HCT116 (cell line): Measurements from ENCODE around the gene KREMEN2. TPM values are rescaled to one million over a fixed set of nuclear protein-coding genes. Genes with fewer than 3 reads are reported as not detected.

Experiments used
- ATAC-seq: fragments of 200-7000 bp; cut with Tn5 transposase; 2 replicates; pipeline ENCODE4 v1.9.1; 2020; ENCODE audit warnings: mild to moderate bottlenecking, moderate library complexity
- BruUV-seq: library from RNA; stranded (reverse); fragments of 400-500 nt; replicated peaks from 2 replicates; lab custom pipeline; 2021; lab: Mats Ljungman, UMichigan
- CTCF ChIA-PET: fragments of 300-600 bp; sonication (Branson Sonifier 250); formaldehyde crosslinking; loops from one replicate; lab custom pipeline; 2021; ENCODE audit warnings: antibody characterized with exemption; lab: Charles Lee
- POLR2A ChIA-PET: fragments of 300-600, 350-600 bp; sonication (Branson Sonifier 250); formaldehyde crosslinking; loops from one replicate; lab custom pipeline; 2021; ENCODE audit warnings: antibody characterized with exemption; lab: Charles Lee
- RAD21 ChIA-PET, 2 experiments: fragments of 300-600 bp; sonication (Branson Sonifier 250); formaldehyde crosslinking; loops; one replicate each; lab custom pipeline; 2023; ENCODE audit warnings: low total read pairs in 2 of 2; ENCODE audit not compliant: uncharacterized antibody in 2 of 2, unreplicated experiment in 2 of 2, low non-redundant PET in 1 of 2; lab: Charles Lee
- DNase-seq: peaks from one replicate; pipeline ENCODE4 v3.0.0-alpha.2; 2010; ENCODE audit warnings: low read depth, low spot score
- H2AFZ ChIP-seq: fragments of 200-600 bp; shearing (Covaris generic), sonication (generic); 2 replicates; pipeline ENCODE4 v1.6.1; 2017; ENCODE audit warnings: low read depth, mixed run types, mixed read lengths, antibody characterized with exemption, low read length; ENCODE audit not compliant: poor library complexity, severe bottlenecking
- H3K27ac ChIP-seq: 2 replicates; pipeline ENCODE4 v1.5.1; 2012; ENCODE audit warnings: low read depth, low read length
- H3K27me3 ChIP-seq: fragments of 200-600 bp; sonication (generic); 2 replicates; pipeline ENCODE4 v1.6.1; 2016; ENCODE audit warnings: mixed run types, low read length, mixed read lengths; ENCODE audit not compliant: insufficient read depth
- H3K36me3 ChIP-seq, 2 experiments: fragments of 200-500 bp in 1 of 2; fragments of 200-600 bp in 1 of 2; sonication (Bioruptor generic) in 1 of 2; sonication (generic) in 1 of 2; 2 replicates each; pipeline versions ENCODE4 v1.5.1 to v1.6.1; 2014 to 2016; ENCODE audit warnings: low read length in 2 of 2, inconsistent platforms in 1 of 2, mixed read lengths in 1 of 2, mixed run types in 1 of 2; ENCODE audit not compliant: insufficient read depth in 2 of 2, control insufficient read depth in 1 of 2
- H3K4me1 ChIP-seq, 2 experiments: fragments of 200-600 bp in 1 of 2; sonication (generic) in 1 of 2; 2 replicates each; pipeline versions ENCODE4 v1.5.1 to v1.6.1; 2012 to 2017; ENCODE audit warnings: low read length in 2 of 2, inconsistent platforms in 1 of 2, mild to moderate bottlenecking in 1 of 2, mixed read lengths in 1 of 2, mixed run types in 1 of 2, moderate library complexity in 1 of 2; ENCODE audit not compliant: insufficient read depth in 2 of 2, control insufficient read depth in 1 of 2
- H3K4me2 ChIP-seq: fragments of 200-600 bp; sonication (generic); 2 replicates; pipeline ENCODE4 v1.6.1; 2017; ENCODE audit warnings: mixed run types, low read length, mixed read lengths
- H3K4me3 ChIP-seq, 2 experiments: fragments of 200-600 bp in 1 of 2; sonication (generic) in 1 of 2; replicated peaks in 1 of 2; 2 replicates each; pipeline ENCODE4 v1.5.1; 2011 to 2016; ENCODE audit warnings: low read length in 2 of 2, control low read depth in 1 of 2, low read depth in 1 of 2, mild to moderate bottlenecking in 1 of 2, mixed read lengths in 1 of 2, mixed run types in 1 of 2
- H3K79me2 ChIP-seq: fragments of 200-600 bp; sonication (generic); 2 replicates; pipeline ENCODE4 v1.6.1; 2017; ENCODE audit warnings: mild to moderate bottlenecking, mixed run types, low read length, moderate library complexity, mixed read lengths; ENCODE audit not compliant: insufficient read depth
- H3K9ac ChIP-seq: fragments of 200-600 bp; sonication (generic); 2 replicates; pipeline ENCODE4 v1.6.1; 2016; ENCODE audit warnings: low read length, mixed read lengths
- H3K9me2 ChIP-seq: fragments of 200-600 bp; sonication (generic), shearing (Covaris generic); 2 replicates; pipeline ENCODE4 v1.6.1; 2017; ENCODE audit warnings: mixed run types, mild to moderate bottlenecking, moderate library complexity; ENCODE audit not compliant: insufficient read depth
- H3K9me3 ChIP-seq, 2 experiments: fragments of 200-500 bp in 1 of 2; fragments of 200-600 bp in 1 of 2; sonication (Bioruptor generic) in 1 of 2; sonication (generic) in 1 of 2; 2 replicates each; pipeline ENCODE4 v1.6.1; 2014 to 2017; ENCODE audit warnings: low read length in 2 of 2, mixed read lengths in 2 of 2, inconsistent platforms in 1 of 2, low read depth in 1 of 2, mild to moderate bottlenecking in 1 of 2, mixed run types in 1 of 2, moderate library complexity in 1 of 2; ENCODE audit not compliant: control insufficient read depth in 1 of 2, insufficient read depth in 1 of 2
- H4K20me1 ChIP-seq: fragments of 200-600 bp; sonication (generic), shearing (Covaris generic); 2 replicates; pipeline ENCODE4 v1.6.1; 2017; ENCODE audit warnings: mixed run types, mild to moderate bottlenecking, moderate library complexity; ENCODE audit not compliant: insufficient read depth
- CBX3 ChIP-seq: IDR thresholded peaks from 2 replicates; pipeline ENCODE4 v1.6.1; 2012; ENCODE audit warnings: low read depth
- CEBPB ChIP-seq: IDR thresholded peaks from 2 replicates; pipeline ENCODE4 v1.6.1; 2012; ENCODE audit warnings: low read depth
- EZH2phosphoT487 ChIP-seq: fragments of 200-600 bp; IDR thresholded peaks from 2 replicates; pipeline ENCODE4 v1.6.1; 2018; ENCODE audit warnings: antibody characterized with exemption, borderline replicate concordance
- POLR2A ChIP-seq: IDR thresholded peaks from 2 replicates; pipeline ENCODE4 v1.7.0; 2011; ENCODE audit warnings: borderline replicate concordance; ENCODE audit not compliant: insufficient read depth, insufficient read length; ENCODE audit errors: extremely low read depth
- POLR2AphosphoS5 ChIP-seq: IDR thresholded peaks from 2 replicates; pipeline ENCODE4 v1.6.1; 2011; ENCODE audit warnings: mild to moderate bottlenecking, low read depth, low read length, moderate library complexity
- TCF7L2 ChIP-seq: IDR thresholded peaks from 2 replicates; pipeline ENCODE4 v1.7.0; 2011; ENCODE audit warnings: borderline replicate concordance, inconsistent platforms; ENCODE audit not compliant: insufficient read depth, insufficient read length; ENCODE audit errors: extremely low read depth
- intact Hi-C: fragments of 100-400 bp; cut with micrococcal nuclease; formaldehyde crosslinking; loops from 2 replicates; pipeline ENCODE4 v1.10.0; 2022
- total RNA-seq: library from RNA; stranded (reverse); gene quantifications from one replicate; pipeline ENCODE4 v1.2.1, GENCODE V29; 2021; ENCODE audit not compliant: unreplicated experiment
- TF ChIP-seq, protein P1 (sequence below): IDR thresholded peaks from 2 replicates; pipeline ENCODE4 v1.6.1; 2012; ENCODE audit warnings: low read depth

The KREMEN2 gene
- total RNA-seq, 1 experiment from 2014 or later: 14.1 TPM

GRCh38 chr16:2971985-2972784 is 8.1 kb downstream of the KREMEN2 start:
- no peak overlapping the region for H2AFZ ChIP-seq
- TF ChIP-seq EZH2phosphoT487: no peak
- no peak for TF ChIP-seq TCF7L2
- TF ChIP-seq POLR2AphosphoS5: no peak
- no peak for TF ChIP-seq CBX3
- TF ChIP-seq, protein P1, sequence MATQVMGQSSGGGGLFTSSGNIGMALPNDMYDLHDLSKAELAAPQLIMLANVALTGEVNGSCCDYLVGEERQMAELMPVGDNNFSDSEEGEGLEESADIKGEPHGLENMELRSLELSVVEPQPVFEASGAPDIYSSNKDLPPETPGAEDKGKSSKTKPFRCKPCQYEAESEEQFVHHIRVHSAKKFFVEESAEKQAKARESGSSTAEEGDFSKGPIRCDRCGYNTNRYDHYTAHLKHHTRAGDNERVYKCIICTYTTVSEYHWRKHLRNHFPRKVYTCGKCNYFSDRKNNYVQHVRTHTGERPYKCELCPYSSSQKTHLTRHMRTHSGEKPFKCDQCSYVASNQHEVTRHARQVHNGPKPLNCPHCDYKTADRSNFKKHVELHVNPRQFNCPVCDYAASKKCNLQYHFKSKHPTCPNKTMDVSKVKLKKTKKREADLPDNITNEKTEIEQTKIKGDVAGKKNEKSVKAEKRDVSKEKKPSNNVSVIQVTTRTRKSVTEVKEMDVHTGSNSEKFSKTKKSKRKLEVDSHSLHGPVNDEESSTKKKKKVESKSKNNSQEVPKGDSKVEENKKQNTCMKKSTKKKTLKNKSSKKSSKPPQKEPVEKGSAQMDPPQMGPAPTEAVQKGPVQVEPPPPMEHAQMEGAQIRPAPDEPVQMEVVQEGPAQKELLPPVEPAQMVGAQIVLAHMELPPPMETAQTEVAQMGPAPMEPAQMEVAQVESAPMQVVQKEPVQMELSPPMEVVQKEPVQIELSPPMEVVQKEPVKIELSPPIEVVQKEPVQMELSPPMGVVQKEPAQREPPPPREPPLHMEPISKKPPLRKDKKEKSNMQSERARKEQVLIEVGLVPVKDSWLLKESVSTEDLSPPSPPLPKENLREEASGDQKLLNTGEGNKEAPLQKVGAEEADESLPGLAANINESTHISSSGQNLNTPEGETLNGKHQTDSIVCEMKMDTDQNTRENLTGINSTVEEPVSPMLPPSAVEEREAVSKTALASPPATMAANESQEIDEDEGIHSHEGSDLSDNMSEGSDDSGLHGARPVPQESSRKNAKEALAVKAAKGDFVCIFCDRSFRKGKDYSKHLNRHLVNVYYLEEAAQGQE: no peak
- no peak for TF ChIP-seq CEBPB
- TF ChIP-seq POLR2A: peak; percentile 19
- DNase-seq (no peak), ATAC-seq (no peak)
- no peaks in the 10 kb centered on the region for H3K9me3 ChIP-seq
- RAD21 ChIA-PET: no interaction called here
- H3K27ac ChIP-seq: peak overlapping the region; percentile 95; the same call in 1 of the 2 replicates
- peaks cover 11 to 40% of the 10 kb centered on the region in 2 experiments for H3K4me1 ChIP-seq
- CTCF ChIA-PET: interaction anchor here (1.1 kb wide), 1 partner anchor 185 kb away, joined by 3 read pairs; no protein-coding TSS in a partner anchor
- no peak overlapping the region for H3K9ac ChIP-seq
- intact Hi-C loops: no loop called here
- H3K36me3 ChIP-seq: peaks cover 5 to 30% of the 10 kb centered on the region in 2 experiments; a peak in 3 of 4 replicates
- H3K27me3 ChIP-seq: no peaks in the 10 kb centered on the region
- peaks cover 53% of the 10 kb centered on the region for H3K79me2 ChIP-seq
- H3K4me3 ChIP-seq: no peak overlapping the region
- BruUV-seq: no TSS peak
- no peaks in the 10 kb centered on the region for H3K9me2 ChIP-seq
- H4K20me1 ChIP-seq: peaks cover 6% of the 10 kb centered on the region; the same call in 1 of the 2 replicates
- POLR2A ChIA-PET: interaction anchor here (0.9 to 1.0 kb wide), 3 partner anchors 9 to 11 kb away, joined by 3 to 5 read pairs (median 3); partner anchors contain the start of gene KREMEN2
- H3K4me2 ChIP-seq: no peak overlapping the region
